Measurements from ENCODE around the gene SETD4. TPM values are rescaled to one million over a fixed set of nuclear protein-coding genes. Genes with fewer than 3 reads are reported as not detected.

The SETD4 gene
- polyA plus RNA-seq, 4 donors, result 26.3 to 49.9 (median 35.4) TPM

Other genes with a start within 250 kb of the SETD4 start
- gene CBR1, start 9.5 kb upstream of the SETD4 start, polyA plus RNA-seq (ENCODE audit: insufficient read length in 4 of 4), result 10 to 100 TPM; 59.4 to 77.0 (median 64.8) TPM
- gene CBR3, start 74.6 kb upstream of the SETD4 start, polyA plus RNA-seq (ENCODE audit: insufficient read length in 4 of 4), result 1 to 10 TPM; 1.2 to 2.2 (median 1.6) TPM
- 1 to 10 TPM; 5.2 to 8.2 (median 6.1) TPM for gene DOP1B, start 96.3 kb upstream of the SETD4 start, polyA plus RNA-seq (ENCODE audit: insufficient read length in 4 of 4)

Measured in left renal cortex interstitium (tissue), 4 donors.